Neuronal stem cell (in vitro differentiated cells): ENCODE measurements around the gene ZNF618.

Source experiments
- DNase-seq: peaks from one replicate; pipeline ENCODE4 v3.0.0-alpha.2; 2013; ENCODE audit warnings: low spot score
- H2AFZ ChIP-seq: one replicate; pipeline ENCODE4 v1.6.1; 2013; ENCODE audit warnings: mild to moderate bottlenecking, low read length, inconsistent platforms
- H2AK5ac ChIP-seq: 2 replicates; pipeline ENCODE4 v1.6.1; 2013; ENCODE audit warnings: low read depth, mild to moderate bottlenecking, inconsistent platforms, low read length, moderate library complexity, mixed read lengths
- H2BK120ac ChIP-seq: 2 replicates; pipeline ENCODE4 v1.6.1; 2013; ENCODE audit warnings: low read depth, mild to moderate bottlenecking, inconsistent platforms, low read length, moderate library complexity, mixed read lengths
- H2BK12ac ChIP-seq: one replicate; pipeline ENCODE4 v1.6.1; 2013; ENCODE audit warnings: low read length, inconsistent platforms
- H2BK15ac ChIP-seq: 2 replicates; pipeline ENCODE4 v1.6.1; 2013; ENCODE audit warnings: mild to moderate bottlenecking, low read length, inconsistent platforms, mixed read lengths
- H2BK5ac ChIP-seq: one replicate; pipeline ENCODE4 v1.6.1; 2013; ENCODE audit warnings: inconsistent platforms, mild to moderate bottlenecking, low read length, moderate library complexity
- H3K14ac ChIP-seq: one replicate; pipeline ENCODE4 v1.6.1; 2013; ENCODE audit warnings: low read length, inconsistent platforms
- H3K18ac ChIP-seq: 2 replicates; pipeline ENCODE4 v1.6.1; 2013; ENCODE audit warnings: low read length, inconsistent platforms
- H3K23ac ChIP-seq: 2 replicates; pipeline ENCODE4 v1.6.1; 2013; ENCODE audit warnings: low read depth, mild to moderate bottlenecking, mixed read lengths, low read length, inconsistent platforms; ENCODE audit not compliant: poor library complexity
- H3K27ac ChIP-seq: replicated peaks from 3 replicates; pipeline ENCODE4 v1.5.1; 2013; ENCODE audit warnings: low read length, inconsistent platforms
- H3K27me3 ChIP-seq, 3 experiments: 2 replicates each; pipeline ENCODE4 v1.6.1; 2013; ENCODE audit warnings: low read length in 3 of 3, mild to moderate bottlenecking in 2 of 3, inconsistent platforms in 1 of 3, low read depth in 1 of 3, mixed read lengths in 1 of 3, moderate library complexity in 1 of 3; ENCODE audit not compliant: control insufficient read depth in 3 of 3, insufficient read depth in 3 of 3
- H3K36me3 ChIP-seq, 2 donors: replicated peaks in 1 of 2; 2 replicates each; pipeline ENCODE4 v1.6.1; 2013; ENCODE audit warnings: low read length in 2 of 2; ENCODE audit not compliant: control insufficient read depth in 2 of 2, insufficient read depth in 2 of 2
- H3K4ac ChIP-seq: 2 replicates; pipeline ENCODE4 v1.6.1; 2013; ENCODE audit warnings: inconsistent platforms, mild to moderate bottlenecking, low read length, moderate library complexity
- H3K4me1 ChIP-seq, 2 donors: 1 replicate in 1 of 2; 2 replicates in 1 of 2; pipeline ENCODE4 v1.6.1; 2013; ENCODE audit warnings: low read length in 2 of 2, low read depth in 1 of 2; ENCODE audit not compliant: control insufficient read depth in 2 of 2, insufficient read depth in 1 of 2
- H3K4me2 ChIP-seq: one replicate; pipeline ENCODE4 v1.6.1; 2013; ENCODE audit warnings: mild to moderate bottlenecking, low read length, inconsistent platforms; ENCODE audit not compliant: insufficient read depth, poor library complexity, severe bottlenecking
- H3K4me3 ChIP-seq, 2 donors: 2 replicates each; pipeline ENCODE4 v1.5.1; 2013; ENCODE audit warnings: low read length in 2 of 2, mild to moderate bottlenecking in 2 of 2, inconsistent platforms in 1 of 2, moderate library complexity in 1 of 2
- H3K79me1 ChIP-seq: one replicate; pipeline ENCODE4 v1.6.1; 2013; ENCODE audit warnings: low read depth, mild to moderate bottlenecking, inconsistent platforms, low read length, moderate library complexity
- H3K9ac ChIP-seq: one replicate; pipeline ENCODE4 v1.6.1; 2013; ENCODE audit warnings: mild to moderate bottlenecking, low read depth, low read length, inconsistent platforms; ENCODE audit not compliant: poor library complexity
- H3K9me3 ChIP-seq, 2 donors: replicated peaks in 1 of 2; 2 replicates each; pipeline versions ENCODE3 to v1.6.1; 2013; ENCODE audit warnings: low read length in 2 of 2, mild to moderate bottlenecking in 2 of 2, inconsistent platforms in 1 of 2, low read depth in 1 of 2, mixed read lengths in 1 of 2, moderate library complexity in 1 of 2; ENCODE audit not compliant: control insufficient read depth in 2 of 2, insufficient read depth in 1 of 2
- H4K8ac ChIP-seq: one replicate; pipeline ENCODE4 v1.6.1; 2013; ENCODE audit warnings: low read depth, mild to moderate bottlenecking, inconsistent platforms, low read length, moderate library complexity
- H4K91ac ChIP-seq: one replicate; pipeline ENCODE4 v1.6.1; 2013; ENCODE audit warnings: low read length, low read depth, mild to moderate bottlenecking, inconsistent platforms; ENCODE audit not compliant: poor library complexity
- WGBS, 2 donors: extraction: QIAGEN DNeasy Blood & Tissue Kit; methylation state at CpG; one replicate each; pipeline ENCODE4 v1.1.7; 2013; ENCODE audit warnings: missing lambda C conversion rate in 2 of 2, mixed read lengths in 1 of 2; ENCODE audit not compliant: insufficient read length in 2 of 2, insufficient replicate concordance in 1 of 2; ENCODE audit errors: extremely low coverage in 2 of 2; 5-methylcytosine and 5-hydroxymethylcytosine counted together

Gene ZNF618

GRCh38 chr9:113927277-113927676 is 51.2 kb downstream of the ZNF618 start:
- no peaks in the 10 kb centered on the region for H3K36me3 ChIP-seq
- no peak for DNase-seq
- H2BK5ac ChIP-seq, result no peak overlapping the region
- H3K79me1 ChIP-seq, result peaks cover 5% of the 10 kb centered on the region
- H2AFZ ChIP-seq, result no peak overlapping the region
- H4K91ac ChIP-seq, result no peak overlapping the region
- no peak overlapping the region for H3K9ac ChIP-seq
- no peak overlapping the region for H2AK5ac ChIP-seq
- H3K4me2 ChIP-seq, result no peak overlapping the region
- no peak overlapping the region for H3K4me3 ChIP-seq
- H3K18ac ChIP-seq, result no peak overlapping the region
- peaks cover 0 to 6% of the 10 kb centered on the region in 2 donors for H3K4me1 ChIP-seq
- H2BK120ac ChIP-seq, result no peak overlapping the region
- no peak overlapping the region for H3K27ac ChIP-seq
- no peak overlapping the region for H2BK15ac ChIP-seq
- no CpG with 5 or more reads among the region's 2 CpGs for WGBS, 2 donors
- H3K14ac ChIP-seq, result no peak overlapping the region
- peaks cover 2 to 60% of the 10 kb centered on the region in 2 donors for H3K9me3 ChIP-seq
- H3K27me3 ChIP-seq, result no peaks in the 10 kb centered on the region
- no peak overlapping the region for H4K8ac ChIP-seq
- H2BK12ac ChIP-seq, result no peak overlapping the region
- H3K4ac ChIP-seq, result no peak overlapping the region
- no peak overlapping the region for H3K23ac ChIP-seq

GRCh38 chr9:113928269-113928668 is 52.2 kb downstream of the ZNF618 start:
- H3K9ac ChIP-seq, result no peak overlapping the region
- H3K27me3 ChIP-seq, result no peaks in the 10 kb centered on the region
- no peak overlapping the region for H4K91ac ChIP-seq
- no peak overlapping the region for H3K4me3 ChIP-seq
- H3K36me3 ChIP-seq, result no peaks in the 10 kb centered on the region
- no peak overlapping the region for H3K4ac ChIP-seq
- no CpG with 5 or more reads among the region's 3 CpGs for WGBS, 2 donors
- no peak overlapping the region for H3K4me2 ChIP-seq
- no peak overlapping the region for H4K8ac ChIP-seq
- H2BK120ac ChIP-seq, result no peak overlapping the region
- no peak overlapping the region for H2AFZ ChIP-seq
- H3K23ac ChIP-seq, result no peak overlapping the region
- H3K14ac ChIP-seq, result no peak overlapping the region
- H2BK5ac ChIP-seq, result no peak overlapping the region
- H3K9me3 ChIP-seq, result peaks cover 2 to 53% of the 10 kb centered on the region in 2 donors
- H2AK5ac ChIP-seq, result no peak overlapping the region
- peaks cover 5% of the 10 kb centered on the region for H3K79me1 ChIP-seq
- no peak overlapping the region for H2BK12ac ChIP-seq
- no peak for DNase-seq
- H3K18ac ChIP-seq, result no peak overlapping the region
- no peak overlapping the region for H2BK15ac ChIP-seq
- peaks cover 0 to 6% of the 10 kb centered on the region in 2 donors for H3K4me1 ChIP-seq
- H3K27ac ChIP-seq, result no peak overlapping the region

GRCh38 chr9:113929634-113930389 is 53.7 kb downstream of the ZNF618 start:
- Histone ChIP-seq H3K27ac (no peak overlapping the region), H3K23ac (no peak overlapping the region), H2AFZ (no peak overlapping the region), H3K4me1 (peaks cover 0 to 6% of the 10 kb centered on the region in 2 donors), H3K79me1 (peaks cover 7% of the 10 kb centered on the region), H3K9ac (no peak overlapping the region), H3K4me3 (no peak overlapping the region), H3K9me3 (peaks cover 2 to 43% of the 10 kb centered on the region in 2 donors), H4K8ac (no peak overlapping the region), H2BK120ac (no peak overlapping the region), H3K36me3 (no peaks in the 10 kb centered on the region), H2AK5ac (no peak overlapping the region), H3K18ac (no peak overlapping the region), H4K91ac (no peak overlapping the region), H2BK15ac (no peak overlapping the region), H2BK5ac (no peak overlapping the region), H3K14ac (no peak overlapping the region), H2BK12ac (no peak overlapping the region), H3K4ac (no peak overlapping the region), H3K27me3 (no peaks in the 10 kb centered on the region), H3K4me2 (no peak overlapping the region)
- DNase-seq, result no peak
- WGBS, 2 donors, result no CpG with 5 or more reads among the region's 6 CpGs

GRCh38 chr9:113930390-113930783 is 54.3 kb downstream of the ZNF618 start:
- no peaks in the 10 kb centered on the region for H3K36me3 ChIP-seq
- H2BK15ac ChIP-seq, result no peak overlapping the region
- H4K8ac ChIP-seq, result no peak overlapping the region
- H2BK120ac ChIP-seq, result no peak overlapping the region
- peaks cover 0 to 8% of the 10 kb centered on the region in 2 donors for H3K4me1 ChIP-seq
- WGBS, 2 donors, result no CpG with 5 or more reads among the region's 5 CpGs
- H3K9me3 ChIP-seq, result peaks cover 2 to 42% of the 10 kb centered on the region in 2 donors
- no peaks in the 10 kb centered on the region for H3K27me3 ChIP-seq
- no peak overlapping the region for H2AFZ ChIP-seq
- H3K18ac ChIP-seq, result no peak overlapping the region
- no peak overlapping the region for H3K9ac ChIP-seq
- H2BK5ac ChIP-seq, result no peak overlapping the region
- H3K27ac ChIP-seq, result no peak overlapping the region
- no peak overlapping the region for H3K4me2 ChIP-seq
- no peak overlapping the region for H3K23ac ChIP-seq
- no peak overlapping the region for H4K91ac ChIP-seq
- H3K79me1 ChIP-seq, result peaks cover 7% of the 10 kb centered on the region
- DNase-seq, result no peak
- H3K14ac ChIP-seq, result no peak overlapping the region
- H2BK12ac ChIP-seq, result no peak overlapping the region
- no peak overlapping the region for H2AK5ac ChIP-seq
- H3K4me3 ChIP-seq, result no peak overlapping the region
- no peak overlapping the region for H3K4ac ChIP-seq
